Anterior cingulate cortex (tissue), 58 donors: Measurements from ENCODE around the gene NYNRIN.
A peak's percentile ranks its signal among the peaks of the same experiment; 100 is the strongest.

Experiments used
- DNase-seq, 58 donors: peaks; one replicate each; lab custom pipeline; 2025; lab: John Stamatoyannopoulos, UW

The NYNRIN gene

DNA sequence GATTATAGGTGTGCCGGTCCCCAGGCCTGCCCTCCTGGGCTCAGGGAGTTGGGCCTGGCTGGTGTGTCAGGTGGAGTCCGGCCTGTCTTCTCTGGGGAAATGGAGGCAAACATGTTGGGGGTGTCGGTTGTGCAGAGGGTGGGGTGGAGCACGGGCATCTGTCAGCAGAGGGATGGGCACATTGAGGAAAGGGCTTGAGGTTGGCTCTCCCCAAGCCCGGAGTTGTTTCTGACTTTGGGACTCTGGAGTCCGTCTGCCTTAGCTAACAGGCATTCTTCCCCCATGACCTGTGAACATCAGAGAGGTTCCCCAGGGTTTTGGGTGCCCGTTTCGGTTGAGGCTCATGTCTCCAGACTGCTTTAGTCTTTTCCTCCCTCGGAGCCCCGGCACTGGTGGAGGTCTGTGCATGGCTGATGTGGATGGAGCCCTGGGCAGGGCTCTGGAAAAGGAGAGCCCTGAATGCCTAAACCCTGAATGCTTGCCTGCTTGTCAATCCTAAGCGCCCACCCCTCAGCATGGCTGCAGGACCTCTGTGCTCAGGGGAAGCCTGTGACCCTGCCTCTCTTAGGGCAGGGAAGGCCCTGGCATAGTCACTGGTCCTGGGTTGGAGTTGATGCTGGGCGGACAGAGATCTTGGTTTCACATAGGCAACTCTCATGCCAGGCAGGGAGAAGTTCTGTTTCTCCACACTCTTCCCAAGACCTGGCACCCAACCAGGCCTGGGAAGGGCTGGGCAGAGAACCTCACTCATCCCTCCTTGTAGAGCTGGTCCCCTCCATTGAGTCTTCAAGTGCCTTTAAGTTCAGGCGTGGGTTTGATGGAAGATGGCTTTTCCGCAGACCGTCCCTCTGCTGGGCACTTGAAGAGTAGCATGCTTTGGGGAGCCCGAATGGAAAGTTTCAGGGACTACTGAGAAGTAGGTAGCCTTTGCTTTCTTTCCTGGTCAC is 12.9 kb downstream of the NYNRIN start:
- peak in 3 of 58 donors; percentile 5 to 33 (median 8) for DNase-seq

GRCh38 chr14:24414077-24414476 is 15.3 kb downstream of the NYNRIN start:
- DNase-seq: no peak

- DNase-seq: no peak
Measured at GRCh38 chr14:24414732-24415420, 16.1 kb downstream of the NYNRIN start.

DNA sequence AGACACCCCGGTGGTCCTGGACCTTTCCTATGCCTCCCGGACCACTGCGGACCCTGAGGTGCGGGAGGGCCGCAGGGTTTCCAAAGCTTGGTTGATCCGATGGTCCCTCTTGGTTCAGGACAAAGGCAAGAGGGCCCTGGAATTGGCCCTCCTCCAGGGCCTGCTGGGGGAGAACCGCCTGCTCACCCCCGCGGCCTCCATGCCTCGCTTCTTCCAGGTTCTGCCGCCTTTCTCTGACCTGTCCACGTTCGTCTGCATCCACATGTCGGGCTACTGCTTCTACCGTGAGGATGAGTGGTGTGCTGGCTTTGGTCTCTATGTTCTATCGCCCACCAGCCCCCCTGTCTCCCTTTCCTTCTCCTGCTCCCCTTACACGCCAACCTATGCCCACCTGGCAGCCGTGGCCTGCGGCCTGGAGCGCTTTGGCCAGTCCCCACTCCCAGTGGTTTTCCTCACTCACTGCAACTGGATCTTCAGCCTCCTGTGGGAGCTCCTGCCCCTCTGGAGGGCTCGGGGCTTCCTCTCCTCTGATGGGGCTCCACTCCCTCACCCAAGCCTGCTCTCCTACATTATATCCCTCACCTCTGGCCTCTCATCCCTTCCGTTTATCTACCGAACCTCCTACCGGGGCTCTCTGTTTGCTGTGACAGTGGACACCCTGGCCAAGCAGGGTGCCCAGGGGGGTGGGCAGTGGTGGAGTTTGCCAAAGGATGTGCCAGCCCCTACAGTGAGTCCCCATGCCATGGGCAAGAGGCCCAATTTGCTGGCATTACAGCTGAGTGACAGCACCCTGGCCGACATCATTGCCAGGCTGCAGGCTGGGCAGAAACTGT is 16.8 kb downstream of the NYNRIN start:
- DNase-seq: no peak

- no peak for DNase-seq
Measured at GRCh38 chr14:24416254-24416931, 17.6 kb downstream of the NYNRIN start.

GRCh38 chr14:24416932-24417619 is 18.3 kb downstream of the NYNRIN start:
- DNase-seq: no peak

DNA sequence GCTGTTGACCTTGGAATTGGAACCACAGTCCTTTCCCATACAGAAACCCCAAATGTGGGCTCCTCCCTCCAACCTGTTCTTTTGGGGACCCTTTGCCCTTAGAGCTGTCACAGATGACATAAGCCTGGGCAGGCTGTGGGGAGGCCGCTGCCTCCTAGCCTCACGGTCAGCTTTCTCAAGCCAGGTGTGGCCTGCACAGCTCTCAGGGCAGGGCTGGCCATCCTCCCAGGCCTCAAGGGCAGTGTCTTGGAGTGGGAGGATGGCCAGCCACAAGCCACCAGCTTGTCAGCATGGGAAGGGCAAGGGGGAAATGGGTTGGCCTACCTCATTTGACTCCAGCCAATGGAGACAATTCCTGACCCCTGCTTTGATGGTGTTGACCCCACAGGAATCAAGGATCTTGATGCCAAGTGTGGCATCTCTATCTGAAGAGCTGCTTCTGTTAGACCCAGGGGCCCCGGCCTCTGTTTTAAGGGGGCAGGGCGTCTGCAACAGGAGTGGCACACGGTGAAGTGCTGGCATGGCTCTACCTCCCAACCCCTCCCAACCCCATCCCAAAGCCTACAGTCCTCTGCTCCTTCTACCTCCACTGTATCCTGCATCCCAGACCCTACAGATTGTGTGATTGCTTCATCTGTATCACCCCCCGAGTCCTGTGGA is 19.2 kb downstream of the NYNRIN start:
- no peak for DNase-seq

- DNase-seq: no peak
Measured at GRCh38 chr14:24418492-24418873, 19.7 kb downstream of the NYNRIN start.

GRCh38 chr14:24422261-24422660 is 23.5 kb downstream of the NYNRIN start:
- no peak for DNase-seq

- no peak for DNase-seq
Measured at GRCh38 chr14:24422694-24423601, 24.1 kb downstream of the NYNRIN start.

DNA sequence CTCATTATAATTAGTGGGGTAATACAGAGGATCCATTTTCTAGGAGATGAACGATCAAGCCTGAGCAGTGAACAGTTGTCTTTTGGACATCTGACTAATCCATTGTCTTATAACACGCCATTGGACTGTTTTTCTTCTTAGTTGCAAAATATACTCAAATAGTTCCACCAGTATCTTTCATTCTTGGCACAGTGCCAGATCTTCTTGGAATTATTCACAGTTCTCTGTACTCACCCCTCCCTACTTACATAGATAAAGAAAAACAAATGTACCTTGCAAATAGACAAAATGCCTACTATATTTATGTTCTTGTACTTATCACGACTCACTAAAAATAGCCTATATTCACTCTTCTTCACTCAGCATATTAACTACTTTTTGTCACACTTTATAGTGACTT is 26.9 kb downstream of the NYNRIN start:
- DNase-seq: no peak

- no peak for DNase-seq
Measured at GRCh38 chr14:24426150-24426911, 27.5 kb downstream of the NYNRIN start.

GRCh38 chr14:24426912-24427536 is 28.2 kb downstream of the NYNRIN start:
- DNase-seq: no peak

GRCh38 chr14:24427537-24428508 is 29.0 kb downstream of the NYNRIN start:
- DNase-seq: no peak

DNA sequence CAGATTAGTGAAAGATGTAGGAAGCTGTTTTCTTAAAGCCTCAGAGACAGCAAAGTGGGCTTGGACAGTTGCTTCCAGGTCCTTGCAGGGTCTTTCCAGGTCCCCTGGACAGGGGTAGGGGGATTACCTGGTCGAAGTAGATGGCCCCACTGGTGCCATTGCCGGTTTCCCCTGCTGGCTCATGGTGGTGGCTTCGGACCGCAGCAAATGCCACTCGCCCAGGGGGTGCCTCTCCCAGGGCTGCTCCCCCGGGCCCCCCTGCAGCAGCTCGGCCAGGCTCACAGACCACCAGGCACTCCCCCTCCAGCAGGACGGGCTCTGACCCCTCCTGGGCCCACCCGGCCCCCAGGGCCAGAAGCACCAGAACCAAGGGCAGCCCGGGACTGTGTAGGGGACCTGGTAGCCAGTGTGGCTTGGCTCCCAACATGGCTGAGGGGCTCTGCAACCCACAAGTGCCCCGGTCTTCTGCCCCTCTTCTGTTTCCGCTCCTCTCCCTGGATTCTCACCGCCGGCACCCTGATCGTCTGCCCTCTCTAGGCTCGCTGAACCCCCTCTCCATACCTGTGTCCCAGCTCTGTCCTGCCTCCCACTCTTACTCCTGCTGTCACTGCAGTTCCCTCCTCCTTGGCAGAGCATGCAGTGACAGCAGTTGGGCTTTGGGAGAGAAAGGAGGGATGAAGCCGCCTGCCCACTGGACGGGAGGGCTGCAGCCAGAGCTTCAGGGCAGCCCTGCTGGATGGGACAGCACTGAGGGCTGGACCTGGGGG is 30.0 kb downstream of the NYNRIN start:
- DNase-seq: no peak
